Measurements from ENCODE around the gene MVD.

Gene MVD

DNA sequence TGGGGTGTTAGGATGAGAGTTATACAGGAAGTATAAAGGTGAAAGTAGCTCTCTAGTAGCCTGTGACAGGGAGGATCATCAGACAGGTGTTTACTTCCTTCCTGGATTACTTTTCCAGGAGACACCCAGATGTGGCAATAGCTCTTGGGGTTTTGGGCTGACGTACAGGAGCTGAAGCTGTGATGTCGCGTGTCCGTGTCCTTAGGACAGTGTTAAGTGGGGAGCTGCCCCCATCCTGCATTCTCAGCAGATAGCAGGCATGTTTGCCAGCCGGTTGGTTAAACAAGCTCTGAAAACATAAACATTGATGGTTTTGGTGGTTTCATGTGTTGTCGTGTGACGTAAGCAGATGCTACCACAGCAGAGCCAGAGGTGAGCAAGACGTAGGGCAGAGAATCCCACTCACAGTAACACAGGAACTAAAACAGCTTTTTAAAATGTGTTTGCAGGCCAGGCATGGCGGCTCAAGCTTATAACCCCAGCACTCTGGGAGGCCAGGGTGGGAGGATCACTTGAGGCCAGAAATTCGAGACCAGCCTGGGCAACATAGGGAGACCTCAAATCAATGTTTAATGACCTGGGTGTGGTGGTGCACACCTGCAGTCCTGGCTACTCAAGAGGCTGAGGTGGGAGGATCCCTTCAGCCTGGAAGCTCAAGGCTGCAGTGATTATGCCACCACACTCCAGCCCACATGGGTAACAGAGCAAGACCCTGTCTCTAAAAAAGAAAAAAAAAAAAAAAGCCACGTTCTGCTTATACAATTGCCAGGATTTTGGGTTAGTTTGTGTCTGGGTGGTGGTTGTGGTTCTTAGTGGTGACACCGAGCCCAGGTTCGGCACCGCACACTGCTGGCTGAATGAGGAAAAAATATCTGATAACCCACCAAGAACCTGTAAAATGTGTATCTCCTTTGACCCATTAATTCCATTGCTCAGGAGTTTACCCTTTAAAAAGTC, 42.8 kb downstream of the MVD start:
- TF ChIP-seq, protein P1, sequence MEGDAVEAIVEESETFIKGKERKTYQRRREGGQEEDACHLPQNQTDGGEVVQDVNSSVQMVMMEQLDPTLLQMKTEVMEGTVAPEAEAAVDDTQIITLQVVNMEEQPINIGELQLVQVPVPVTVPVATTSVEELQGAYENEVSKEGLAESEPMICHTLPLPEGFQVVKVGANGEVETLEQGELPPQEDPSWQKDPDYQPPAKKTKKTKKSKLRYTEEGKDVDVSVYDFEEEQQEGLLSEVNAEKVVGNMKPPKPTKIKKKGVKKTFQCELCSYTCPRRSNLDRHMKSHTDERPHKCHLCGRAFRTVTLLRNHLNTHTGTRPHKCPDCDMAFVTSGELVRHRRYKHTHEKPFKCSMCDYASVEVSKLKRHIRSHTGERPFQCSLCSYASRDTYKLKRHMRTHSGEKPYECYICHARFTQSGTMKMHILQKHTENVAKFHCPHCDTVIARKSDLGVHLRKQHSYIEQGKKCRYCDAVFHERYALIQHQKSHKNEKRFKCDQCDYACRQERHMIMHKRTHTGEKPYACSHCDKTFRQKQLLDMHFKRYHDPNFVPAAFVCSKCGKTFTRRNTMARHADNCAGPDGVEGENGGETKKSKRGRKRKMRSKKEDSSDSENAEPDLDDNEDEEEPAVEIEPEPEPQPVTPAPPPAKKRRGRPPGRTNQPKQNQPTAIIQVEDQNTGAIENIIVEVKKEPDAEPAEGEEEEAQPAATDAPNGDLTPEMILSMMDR (IDR thresholded peaks at IDR 0.05; ENCODE audit: borderline replicate concordance, insufficient read depth, low read depth, low read length): no peak
- no peak overlapping the region for H3K4me3 ChIP-seq (ENCODE audit: low read depth, low read length)

DNA sequence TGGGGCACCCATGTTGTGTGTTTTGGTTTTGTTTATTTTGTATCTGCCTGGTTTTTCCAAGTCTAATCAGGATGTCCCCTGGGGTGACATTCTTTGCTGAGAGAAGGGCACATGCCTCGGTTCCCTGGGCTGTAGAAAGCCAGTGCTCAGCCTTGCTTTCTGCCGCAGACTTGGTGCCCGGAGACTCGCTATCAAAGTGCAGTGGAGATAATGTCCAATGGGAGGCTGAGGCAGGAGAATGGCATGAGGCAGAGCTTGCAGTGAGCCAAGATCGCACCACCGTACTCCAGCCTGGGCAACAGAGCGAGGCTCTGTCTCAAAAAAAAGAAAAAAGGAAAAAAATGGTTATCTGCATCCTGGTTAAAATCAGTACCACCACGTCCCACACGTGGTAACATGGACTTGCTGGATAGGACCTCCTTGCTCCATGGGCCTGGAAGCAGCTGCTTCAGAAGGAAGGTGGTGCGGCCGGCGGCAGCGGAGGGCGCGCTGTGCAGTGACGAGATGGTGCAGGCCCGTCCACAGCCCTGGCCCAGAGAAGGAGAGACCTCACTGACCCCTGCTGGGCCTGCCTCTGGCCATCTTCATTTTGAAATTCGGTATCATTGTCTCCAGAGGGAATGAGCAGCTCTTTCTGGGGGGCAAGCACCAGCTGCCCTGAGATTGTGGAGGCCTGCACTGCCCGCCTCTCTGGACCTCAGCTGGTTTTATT, 43.8 kb downstream of the MVD start:
- H3K4me3 ChIP-seq (ENCODE audit: low read depth, low read length): no peak overlapping the region
- TF ChIP-seq, protein P1 (IDR thresholded peaks at IDR 0.05; ENCODE audit: borderline replicate concordance, insufficient read depth, low read depth, low read length): no peak

DNA sequence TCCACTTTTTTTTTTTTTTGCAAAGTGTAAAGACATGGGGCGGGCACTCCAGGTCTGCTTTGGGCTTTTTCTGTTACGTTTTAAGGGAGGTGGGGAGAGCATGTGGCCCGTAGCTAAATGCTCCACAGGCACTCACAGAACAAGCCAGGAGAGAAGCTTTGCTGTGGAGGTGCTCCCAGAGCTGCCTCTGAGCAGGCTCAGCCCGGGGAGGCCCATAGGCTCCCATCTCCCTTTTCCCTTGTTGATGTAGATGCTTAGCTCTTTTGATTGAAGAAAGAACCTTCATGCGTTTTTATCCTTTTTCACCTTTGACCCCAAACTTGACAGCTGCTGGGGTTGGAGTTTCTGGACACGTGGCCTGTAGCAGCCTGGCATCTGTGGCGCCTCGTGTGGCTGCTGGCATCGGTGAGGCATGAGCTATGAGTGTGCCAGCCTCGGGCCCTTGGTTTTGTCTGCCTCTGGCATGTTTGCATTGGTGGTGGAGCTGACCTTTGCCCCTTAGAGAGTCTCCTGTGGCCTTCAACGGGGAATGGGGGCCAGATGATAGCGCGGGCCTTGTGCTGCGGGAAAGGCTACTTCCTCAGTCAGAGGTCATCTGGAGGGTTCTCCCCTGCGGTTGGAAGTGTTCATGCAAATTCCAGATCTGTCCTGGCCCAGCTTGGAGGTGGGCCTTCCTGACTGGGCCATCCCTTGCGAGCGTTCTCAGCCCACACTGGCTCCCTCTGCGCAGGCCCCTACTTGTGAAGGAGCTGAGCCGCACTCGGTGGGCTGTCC, 44.5 kb downstream of the MVD start:
- TF ChIP-seq, protein P1 (IDR thresholded peaks at IDR 0.05; ENCODE audit: borderline replicate concordance, insufficient read depth, low read depth, low read length): no peak

DNA sequence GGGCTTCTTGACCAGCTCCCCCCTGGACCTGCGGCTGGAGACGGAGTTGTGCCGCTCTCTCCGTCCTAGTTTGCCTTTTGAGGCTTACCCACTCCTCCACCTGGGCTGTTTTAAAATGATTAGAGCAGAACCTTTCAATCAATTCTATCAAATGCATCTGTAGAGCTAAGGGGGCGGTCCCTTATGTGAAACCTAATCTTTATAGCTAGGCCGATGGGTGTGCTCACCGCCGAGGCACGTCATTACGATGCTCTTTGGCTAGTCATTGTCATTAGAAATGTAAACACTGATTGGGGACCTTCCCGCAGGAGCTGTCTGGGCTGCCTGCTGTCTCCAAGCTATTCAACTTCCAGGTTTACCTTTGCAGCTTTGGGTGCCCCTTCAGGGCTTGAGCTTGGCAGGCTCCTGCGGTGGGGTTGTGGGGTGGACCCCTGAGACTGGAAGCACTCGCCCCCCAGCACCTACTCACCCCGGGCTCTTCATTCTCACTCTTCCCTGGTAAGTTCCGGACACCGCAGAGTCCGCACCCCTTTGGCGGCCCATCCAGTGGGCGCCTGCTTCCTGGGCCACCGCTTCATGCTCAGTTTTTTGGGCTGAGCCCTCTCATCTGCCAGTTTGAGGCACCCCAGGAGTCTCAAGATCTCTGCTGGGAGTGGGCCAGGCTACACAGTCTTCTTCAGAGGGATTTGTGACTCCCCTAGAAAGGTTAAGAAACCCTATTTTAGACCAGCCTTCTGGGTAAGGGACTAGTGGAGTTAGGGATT, 45.4 kb downstream of the MVD start:
- H3K4me3 ChIP-seq (ENCODE audit: low read depth, low read length): no peak overlapping the region
- TF ChIP-seq, protein P1 (IDR thresholded peaks at IDR 0.05; ENCODE audit: borderline replicate concordance, insufficient read depth, low read depth, low read length): no peak

More for the DNA sequence above, 44.5 kb downstream of the MVD start:
- no peak overlapping the region for H3K4me3 ChIP-seq (ENCODE audit: low read depth, low read length)

DNA sequence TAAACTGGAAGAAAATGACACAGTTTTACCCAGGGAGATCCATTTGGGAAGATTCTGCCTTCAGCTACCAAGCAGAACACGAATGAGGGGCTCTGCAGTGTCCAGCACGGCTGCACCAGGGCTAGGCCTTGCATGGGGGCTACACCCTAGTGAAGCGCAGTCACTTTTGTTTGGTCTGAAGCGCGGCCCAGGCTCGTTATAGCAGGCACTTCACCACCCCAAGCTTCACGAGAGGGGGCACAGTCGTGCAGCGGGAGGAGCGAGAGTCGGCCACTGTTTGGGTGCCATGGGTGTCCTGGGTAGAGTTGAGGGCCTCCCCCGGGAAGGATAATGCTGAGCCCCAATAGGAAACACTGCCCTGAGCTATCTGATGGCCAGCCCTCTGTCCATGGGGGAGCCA, 46.2 kb downstream of the MVD start:
- TF ChIP-seq, protein P1 (IDR thresholded peaks at IDR 0.05; ENCODE audit: borderline replicate concordance, insufficient read depth, low read depth, low read length): no peak
- no peak overlapping the region for H3K4me3 ChIP-seq (ENCODE audit: low read depth, low read length)

DNA sequence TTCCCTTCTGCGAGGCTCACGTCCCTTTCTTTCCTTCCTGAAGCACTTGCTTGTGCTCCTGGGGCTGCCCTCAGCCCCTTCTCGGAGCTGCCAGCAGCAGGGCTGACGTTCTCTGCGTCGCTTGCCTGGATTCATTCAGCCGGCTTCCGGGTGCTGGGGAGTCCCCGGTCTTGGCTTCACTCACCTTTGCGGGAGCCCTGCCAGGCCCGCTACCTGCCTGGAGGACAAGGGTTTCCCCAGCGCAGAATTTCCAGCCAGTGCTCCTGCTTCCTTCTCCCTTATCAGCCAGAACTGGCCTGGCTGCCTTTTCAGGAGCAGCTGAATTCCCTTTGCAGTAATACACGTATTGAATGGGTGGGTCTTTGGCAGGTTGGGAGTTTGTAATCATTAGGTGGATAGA, 46.6 kb downstream of the MVD start:
- TF ChIP-seq, protein P1 (IDR thresholded peaks at IDR 0.05; ENCODE audit: borderline replicate concordance, insufficient read depth, low read depth, low read length): no peak

More for the DNA sequence above, 46.6 kb downstream of the MVD start:
- H3K4me3 ChIP-seq (ENCODE audit: low read depth, low read length): no peak overlapping the region

Data from GM12875 (cell line).